Upper lobe of left lung (tissue), 4 donors: ENCODE results near the gene GPD2.

ENCODE experiments used
- EP300 ChIP-seq, 4 donors: sonication (generic); formaldehyde crosslinking; IDR thresholded peaks; one replicate each; pipeline ENCODE4 v1.5.1; 2017; ENCODE audit warnings: antibody characterized with exemption in 4 of 4, control low read depth in 2 of 4
- POLR2A ChIP-seq, 4 donors: fragments of 450-650 bp; IDR thresholded peaks; one replicate each; pipeline ENCODE4 v1.5.1; 2016 to 2017; ENCODE audit warnings: antibody characterized with exemption in 4 of 4, mild to moderate bottlenecking in 2 of 4
- TF ChIP-seq, protein P1 (sequence below), 6 experiments: fragments of 450-650 bp in 4 of 6; fragments of 200-600 bp in 2 of 6; sonication (generic) in 2 of 6; IDR thresholded peaks; one replicate each; pipeline ENCODE4 v1.5.1; 2016 to 2019; ENCODE audit warnings: antibody characterized with exemption in 6 of 6

DNA sequence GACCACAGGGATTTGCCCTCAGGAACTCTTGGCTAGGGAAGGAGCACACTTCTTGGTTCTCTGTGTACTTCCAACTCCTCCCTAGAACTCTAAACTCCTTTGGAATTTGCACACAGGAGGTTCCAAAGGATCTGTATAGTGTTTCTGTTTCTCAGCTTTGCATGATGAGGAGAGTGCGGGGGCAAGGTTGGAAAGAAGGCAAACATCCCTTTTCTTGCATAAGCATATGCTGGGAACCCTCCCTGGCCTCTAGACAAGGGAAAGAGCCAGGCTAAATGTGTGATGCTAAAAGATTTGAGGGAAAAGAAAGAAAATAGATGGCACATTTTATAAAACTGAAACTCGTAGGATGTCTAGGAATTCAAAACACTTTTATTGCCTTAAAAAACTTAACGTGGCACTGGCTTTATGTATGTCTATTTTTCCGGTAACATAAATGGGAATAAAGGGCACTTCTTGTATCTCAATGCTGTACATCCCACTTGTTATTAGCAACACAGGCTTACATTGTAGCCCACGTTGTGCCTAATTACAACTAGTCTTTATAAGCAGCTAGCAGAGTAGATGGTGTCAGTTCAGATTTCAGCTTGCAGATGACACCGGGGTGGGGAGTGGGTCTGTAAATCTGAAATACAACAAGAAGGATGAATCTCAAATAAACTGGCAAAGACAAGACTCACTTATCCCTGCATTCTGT lies 165.8 kb downstream of the GPD2 start:
- TF ChIP-seq POLR2A (IDR thresholded peaks at IDR 0.05) (no peak), EP300 (IDR thresholded peaks at IDR 0.05) (no peak)
- TF ChIP-seq, protein P1, sequence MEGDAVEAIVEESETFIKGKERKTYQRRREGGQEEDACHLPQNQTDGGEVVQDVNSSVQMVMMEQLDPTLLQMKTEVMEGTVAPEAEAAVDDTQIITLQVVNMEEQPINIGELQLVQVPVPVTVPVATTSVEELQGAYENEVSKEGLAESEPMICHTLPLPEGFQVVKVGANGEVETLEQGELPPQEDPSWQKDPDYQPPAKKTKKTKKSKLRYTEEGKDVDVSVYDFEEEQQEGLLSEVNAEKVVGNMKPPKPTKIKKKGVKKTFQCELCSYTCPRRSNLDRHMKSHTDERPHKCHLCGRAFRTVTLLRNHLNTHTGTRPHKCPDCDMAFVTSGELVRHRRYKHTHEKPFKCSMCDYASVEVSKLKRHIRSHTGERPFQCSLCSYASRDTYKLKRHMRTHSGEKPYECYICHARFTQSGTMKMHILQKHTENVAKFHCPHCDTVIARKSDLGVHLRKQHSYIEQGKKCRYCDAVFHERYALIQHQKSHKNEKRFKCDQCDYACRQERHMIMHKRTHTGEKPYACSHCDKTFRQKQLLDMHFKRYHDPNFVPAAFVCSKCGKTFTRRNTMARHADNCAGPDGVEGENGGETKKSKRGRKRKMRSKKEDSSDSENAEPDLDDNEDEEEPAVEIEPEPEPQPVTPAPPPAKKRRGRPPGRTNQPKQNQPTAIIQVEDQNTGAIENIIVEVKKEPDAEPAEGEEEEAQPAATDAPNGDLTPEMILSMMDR (IDR thresholded peaks at IDR 0.05): no peak
